Neural progenitor cell (in vitro differentiated cells): Measurements from ENCODE around the gene EDN1. TPM values are rescaled to one million over a fixed set of nuclear protein-coding genes. Genes with fewer than 3 reads are reported as not detected.

Source experiments
- DNase-seq: peaks from one replicate; pipeline ENCODE4 v3.0.0-alpha.2; 2016; ENCODE audit warnings: low spot score
- H2AFZ ChIP-seq: fragments of 200-600 bp; sonication (generic); replicated peaks from 2 replicates; pipeline ENCODE4 v1.6.1; 2016; ENCODE audit warnings: antibody characterized with exemption
- H3F3A ChIP-seq: fragments of 200-600 bp; sonication (generic); 2 replicates; pipeline ENCODE4 v1.6.1; 2016; ENCODE audit warnings: antibody characterized with exemption, low read depth
- H3K27ac ChIP-seq: fragments of 200-600 bp; sonication (generic); 2 replicates; pipeline ENCODE4 v1.5.1; 2016; ENCODE audit warnings: mild to moderate bottlenecking
- H3K27me3 ChIP-seq: fragments of 200-600 bp; sonication (generic); 2 replicates; pipeline ENCODE4 v1.6.1; 2016; ENCODE audit warnings: mild to moderate bottlenecking, moderate library complexity
- H3K36me3 ChIP-seq: fragments of 200-600 bp; sonication (generic); 2 replicates; pipeline ENCODE4 v1.5.1; 2016
- H3K4me1 ChIP-seq: fragments of 200-600 bp; sonication (generic); 2 replicates; pipeline ENCODE4 v1.6.1; 2016; ENCODE audit warnings: mixed run types
- H3K4me2 ChIP-seq: fragments of 200-600 bp; sonication (generic); 2 replicates; pipeline ENCODE4 v1.6.1; 2016
- H3K4me3 ChIP-seq: fragments of 200-600 bp; sonication (generic); 2 replicates; pipeline ENCODE4 v1.5.1; 2016
- H3K79me2 ChIP-seq: fragments of 200-600 bp; sonication (generic); 2 replicates; pipeline ENCODE4 v1.6.1; 2016; ENCODE audit warnings: low read depth
- H3K9ac ChIP-seq: fragments of 200-600 bp; sonication (generic); 2 replicates; pipeline ENCODE4 v1.6.1; 2016
- H3K9me3 ChIP-seq: fragments of 200-600 bp; sonication (generic); 2 replicates; pipeline ENCODE4 v1.5.1; 2016; ENCODE audit warnings: low read depth
- H4K20me1 ChIP-seq: fragments of 200-600 bp; sonication (generic); 2 replicates; pipeline ENCODE4 v1.6.1; 2016; ENCODE audit warnings: low read depth
- H3K27ac Mint-ChIP-seq: 3 replicates; pipeline ENCODE4 v1.8.0; 2021; ENCODE audit warnings: mixed read lengths
- H3K27me3 Mint-ChIP-seq: 2 replicates; pipeline ENCODE4 v1.8.0; 2022; ENCODE audit warnings: low read depth, mild to moderate bottlenecking, inconsistent platforms, moderate library complexity, mixed read lengths; ENCODE audit not compliant: insufficient read depth
- H3K36me3 Mint-ChIP-seq: 3 replicates; pipeline ENCODE4 v1.8.0; 2021; ENCODE audit warnings: mixed read lengths
- H3K4me1 Mint-ChIP-seq: 3 replicates; pipeline ENCODE4 v1.8.0; 2021; ENCODE audit warnings: mixed read lengths
- H3K4me3 Mint-ChIP-seq: 3 replicates; pipeline ENCODE4 v1.8.0; 2021; ENCODE audit warnings: mild to moderate bottlenecking, moderate library complexity, mixed read lengths
- H3K9me3 Mint-ChIP-seq: 3 replicates; pipeline ENCODE4 v1.8.0; 2020; ENCODE audit warnings: mixed read lengths
- CTCF ChIP-seq: fragments of 200-600 bp; sonication (generic); IDR thresholded peaks from 2 replicates; pipeline ENCODE4 v1.5.1; 2017; ENCODE audit warnings: antibody characterized with exemption, mild to moderate bottlenecking
- EZH2 ChIP-seq: fragments of 200-600 bp; sonication (generic); IDR thresholded peaks from 2 replicates; pipeline ENCODE4 v1.6.1; 2017; ENCODE audit warnings: antibody characterized with exemption, mild to moderate bottlenecking, moderate library complexity
- EZH2phosphoT487 ChIP-seq: fragments of 200-600 bp; sonication (generic); IDR thresholded peaks from 2 replicates; pipeline ENCODE4 v1.6.1; 2017; ENCODE audit warnings: antibody characterized with exemption
- total RNA-seq: library from RNA; depleted of rRNA; stranded (reverse); fragments of >200 nt; gene quantifications from 2 replicates; pipeline ENCODE4 v1.2.3, GENCODE V29; 2015; ENCODE audit warnings: low replicate concordance

EDN1 gene
- total RNA-seq, 1 donor from 2014 or later = 2.9 TPM

- H3F3A ChIP-seq = no peaks in the 10 kb centered on the region
- no peak overlapping the region for H3K27ac Mint-ChIP-seq
- H3K4me1 ChIP-seq = no peaks in the 10 kb centered on the region
- no peaks in the 10 kb centered on the region for H3K36me3 ChIP-seq
- H3K27me3 Mint-ChIP-seq = no peaks in the 10 kb centered on the region
- peaks cover 2% of the 10 kb centered on the region for H3K9me3 Mint-ChIP-seq
- H3K4me3 ChIP-seq = no peak overlapping the region
- TF ChIP-seq EZH2phosphoT487 (no peak), EZH2 (no peak), CTCF (no peak)
- no peak overlapping the region for H3K4me3 Mint-ChIP-seq
- no peak overlapping the region for H3K27ac ChIP-seq
- H4K20me1 ChIP-seq = no peaks in the 10 kb centered on the region
- H3K9me3 ChIP-seq = no peaks in the 10 kb centered on the region
- H3K27me3 ChIP-seq = no peaks in the 10 kb centered on the region
- no peaks in the 10 kb centered on the region for H3K36me3 Mint-ChIP-seq
- no peaks in the 10 kb centered on the region for H3K4me1 Mint-ChIP-seq
- H3K79me2 ChIP-seq = no peaks in the 10 kb centered on the region
- no peak overlapping the region for H2AFZ ChIP-seq
- no peak for DNase-seq
- H3K4me2 ChIP-seq = no peak overlapping the region
- H3K9ac ChIP-seq = no peak overlapping the region
Observed at GRCh38 chr6:12301018-12301417, 10.9 kb downstream of the EDN1 start.

- H3K4me1 ChIP-seq = no peaks in the 10 kb centered on the region
- H3K79me2 ChIP-seq = no peaks in the 10 kb centered on the region
- no peaks in the 10 kb centered on the region for H3K36me3 Mint-ChIP-seq
- no peak overlapping the region for H3K4me3 Mint-ChIP-seq
- H3K4me1 Mint-ChIP-seq = no peaks in the 10 kb centered on the region
- no peak overlapping the region for H3K4me3 ChIP-seq
- H3F3A ChIP-seq = no peaks in the 10 kb centered on the region
- H3K27ac ChIP-seq = no peak overlapping the region
- H3K27me3 ChIP-seq = no peaks in the 10 kb centered on the region
- H2AFZ ChIP-seq = no peak overlapping the region
- TF ChIP-seq CTCF (no peak), EZH2 (no peak), EZH2phosphoT487 (no peak)
- H3K4me2 ChIP-seq = no peak overlapping the region
- no peak overlapping the region for H3K9ac ChIP-seq
- no peaks in the 10 kb centered on the region for H3K36me3 ChIP-seq
- no peaks in the 10 kb centered on the region for H3K27me3 Mint-ChIP-seq
- peaks cover 2% of the 10 kb centered on the region for H3K9me3 Mint-ChIP-seq
- H3K9me3 ChIP-seq = no peaks in the 10 kb centered on the region
- DNase-seq = no peak
- no peak overlapping the region for H3K27ac Mint-ChIP-seq
- no peaks in the 10 kb centered on the region for H4K20me1 ChIP-seq
Observed at GRCh38 chr6:12304487-12304886, 14.3 kb downstream of the EDN1 start.

- TF ChIP-seq CTCF (no peak), EZH2phosphoT487 (no peak), EZH2 (no peak)
- no peak for DNase-seq
- H3K4me3 ChIP-seq = no peak overlapping the region
- no peaks in the 10 kb centered on the region for H3F3A ChIP-seq
- no peak overlapping the region for H3K4me3 Mint-ChIP-seq
- no peaks in the 10 kb centered on the region for H3K9me3 ChIP-seq
- no peak overlapping the region for H3K9ac ChIP-seq
- no peak overlapping the region for H3K27ac ChIP-seq
- H3K27me3 ChIP-seq = no peaks in the 10 kb centered on the region
- H3K9me3 Mint-ChIP-seq = peaks cover 2% of the 10 kb centered on the region
- H3K4me2 ChIP-seq = no peak overlapping the region
- no peak overlapping the region for H2AFZ ChIP-seq
- peaks cover 2% of the 10 kb centered on the region for H3K27me3 Mint-ChIP-seq
- H3K27ac Mint-ChIP-seq = no peak overlapping the region
- no peaks in the 10 kb centered on the region for H3K4me1 Mint-ChIP-seq
- H4K20me1 ChIP-seq = no peaks in the 10 kb centered on the region
- no peaks in the 10 kb centered on the region for H3K36me3 ChIP-seq
- H3K79me2 ChIP-seq = no peaks in the 10 kb centered on the region
- no peaks in the 10 kb centered on the region for H3K4me1 ChIP-seq
- no peaks in the 10 kb centered on the region for H3K36me3 Mint-ChIP-seq
Observed at GRCh38 chr6:12309070-12309469, 18.9 kb downstream of the EDN1 start.
